HUES64 (cell line): ENCODE data around the gene LRRC74A.
"Not testable (repeated sequence)": the region's sequence is repeated elsewhere in the genome, so short reads cannot be mapped to it uniquely, and the experiment has no call there.

Experiments
- H3K27ac ChIP-seq: 2 replicates; pipeline ENCODE4 v1.7.0; 2013; ENCODE audit warnings: low read depth, low read length, inconsistent platforms
- H3K27me3 ChIP-seq: 2 replicates; pipeline ENCODE4 v1.6.1; 2013; ENCODE audit warnings: mild to moderate bottlenecking, low read length; ENCODE audit not compliant: insufficient read depth
- H3K36me3 ChIP-seq: 2 replicates; pipeline ENCODE4 v1.6.1; 2013; ENCODE audit warnings: mild to moderate bottlenecking, low read length; ENCODE audit not compliant: insufficient read depth
- H3K4me1 ChIP-seq: 2 replicates; pipeline ENCODE4 v1.6.1; 2013; ENCODE audit warnings: mild to moderate bottlenecking, low read length, moderate library complexity; ENCODE audit not compliant: insufficient read depth
- H3K4me3 ChIP-seq: 2 replicates; pipeline ENCODE4 v1.5.1; 2013; ENCODE audit warnings: mild to moderate bottlenecking, low read length, moderate library complexity
- H3K9ac ChIP-seq: 2 replicates; pipeline ENCODE4 v1.6.1; 2013; ENCODE audit warnings: mild to moderate bottlenecking, low read depth, low read length
- H3K9me3 ChIP-seq: 2 replicates; pipeline ENCODE4 v1.6.1; 2013; ENCODE audit warnings: low read depth, low read length; ENCODE audit not compliant: insufficient read depth
- WGBS: fragments of 150-250, 120-280 bp; methylation state at CpG from one replicate; pipeline ENCODE4 v1.1.7; 2013; ENCODE audit warnings: missing lambda C conversion rate; 5-methylcytosine and 5-hydroxymethylcytosine counted together

Gene LRRC74A

GRCh38 chr14:76876076-76876475, 49.9 kb downstream of the LRRC74A start:
- WGBS = 65% methylated on average over 3 of the region's 3 CpGs
- no peak overlapping the region for H3K27ac ChIP-seq
- no peaks in the 10 kb centered on the region for H3K36me3 ChIP-seq

GRCh38 chr14:76877871-76878270, 51.7 kb downstream of the LRRC74A start:
- peaks cover 4% of the 10 kb centered on the region; the same call in 1 of the 2 replicates for H3K9me3 ChIP-seq
- no peak overlapping the region for H3K4me3 ChIP-seq
- H3K9ac ChIP-seq = no peak overlapping the region
- no peaks in the 10 kb centered on the region for H3K36me3 ChIP-seq
- no peaks in the 10 kb centered on the region for H3K27me3 ChIP-seq
- no peak overlapping the region for H3K27ac ChIP-seq
- 95% methylated on average over 5 of the region's 5 CpGs for WGBS
- no peaks in the 10 kb centered on the region for H3K4me1 ChIP-seq

More at GRCh38 chr14:76876076-76876475, 49.9 kb downstream of the LRRC74A start:
- Histone ChIP-seq H3K4me1 (no peaks in the 10 kb centered on the region), H3K9ac (no peak overlapping the region), H3K9me3 (peaks cover 4% of the 10 kb centered on the region; the same call in 1 of the 2 replicates), H3K27me3 (no peaks in the 10 kb centered on the region), H3K4me3 (no peak overlapping the region)

- no peaks in the 10 kb centered on the region for H3K36me3 ChIP-seq
- H3K4me3 ChIP-seq = no peak overlapping the region
- no peaks in the 10 kb centered on the region for H3K27me3 ChIP-seq
- no peak overlapping the region for H3K9ac ChIP-seq
- peaks cover under 1% of the 10 kb centered on the region; the same call in 1 of the 2 replicates for H3K9me3 ChIP-seq
- H3K4me1 ChIP-seq = peaks cover 4% of the 10 kb centered on the region; the same call in 1 of the 2 replicates
- 84% methylated on average over 4 of the region's 4 CpGs for WGBS
- H3K27ac ChIP-seq = no peak overlapping the region
Observed at GRCh38 chr14:76880449-76880848, 54.2 kb downstream of the LRRC74A start.

GRCh38 chr14:76881348-76881747, 55.1 kb downstream of the LRRC74A start:
- H3K27me3 ChIP-seq = no peaks in the 10 kb centered on the region
- H3K27ac ChIP-seq = no peak overlapping the region
- 91% methylated on average over 6 of the region's 6 CpGs for WGBS
- no peaks in the 10 kb centered on the region for H3K9me3 ChIP-seq
- H3K9ac ChIP-seq = no peak overlapping the region
- peaks cover 9% of the 10 kb centered on the region; the same call in 1 of the 2 replicates for H3K4me1 ChIP-seq
- H3K36me3 ChIP-seq = no peaks in the 10 kb centered on the region
- H3K4me3 ChIP-seq = no peak overlapping the region

- Histone ChIP-seq H3K4me1 (peaks cover 9% of the 10 kb centered on the region; the same call in 1 of the 2 replicates), H3K9me3 (no peaks in the 10 kb centered on the region), H3K27me3 (no peaks in the 10 kb centered on the region), H3K27ac (no peak overlapping the region), H3K4me3 (no peak overlapping the region), H3K36me3 (no peaks in the 10 kb centered on the region), H3K9ac (no peak overlapping the region)
- WGBS = 95% methylated on average over 5 of the region's 5 CpGs
Observed at GRCh38 chr14:76882651-76883050, 56.4 kb downstream of the LRRC74A start.

GRCh38 chr14:76883447-76883846, 57.2 kb downstream of the LRRC74A start:
- Histone ChIP-seq H3K27me3 (no peaks in the 10 kb centered on the region), H3K4me3 (no peak overlapping the region), H3K27ac (no peak overlapping the region), H3K9me3 (no peaks in the 10 kb centered on the region), H3K36me3 (no peaks in the 10 kb centered on the region), H3K9ac (no peak overlapping the region), H3K4me1 (peaks cover 9% of the 10 kb centered on the region; the same call in 1 of the 2 replicates)
- WGBS = 90% methylated on average over 5 of the region's 6 CpGs

GRCh38 chr14:76884394-76884793, 58.2 kb downstream of the LRRC74A start:
- Histone ChIP-seq H3K4me1 (peaks cover 9% of the 10 kb centered on the region; the same call in 1 of the 2 replicates), H3K36me3 (no peaks in the 10 kb centered on the region), H3K9me3 (no peaks in the 10 kb centered on the region), H3K27ac (no peak overlapping the region), H3K4me3 (no peak overlapping the region), H3K27me3 (no peaks in the 10 kb centered on the region), H3K9ac (no peak overlapping the region)
- WGBS = 88% methylated on average over 6 of the region's 6 CpGs

GRCh38 chr14:76884853-76885276, 58.7 kb downstream of the LRRC74A start:
- no peaks in the 10 kb centered on the region for H3K27me3 ChIP-seq
- no peak overlapping the region for H3K9ac ChIP-seq
- no peaks in the 10 kb centered on the region for H3K36me3 ChIP-seq
- 66% methylated on average over 14 of the region's 14 CpGs for WGBS
- H3K27ac ChIP-seq = no peak overlapping the region
- H3K4me3 ChIP-seq = no peak overlapping the region
- no peaks in the 10 kb centered on the region for H3K9me3 ChIP-seq
- H3K4me1 ChIP-seq = peaks cover 9% of the 10 kb centered on the region; the same call in 1 of the 2 replicates

GRCh38 chr14:76887191-76887590, 61.0 kb downstream of the LRRC74A start:
- no peak overlapping the region for H3K9ac ChIP-seq

GRCh38 chr14:76891391-76891790, 65.2 kb downstream of the LRRC74A start:
- Histone ChIP-seq H3K9me3 (no peaks in the 10 kb centered on the region), H3K9ac (no peak overlapping the region), H3K4me3 (no peak overlapping the region), H3K27ac (no peak overlapping the region), H3K27me3 (no peaks in the 10 kb centered on the region), H3K36me3 (no peaks in the 10 kb centered on the region), H3K4me1 (no peaks in the 10 kb centered on the region)
- 85% methylated on average over 1 of the region's 1 CpG for WGBS

More at GRCh38 chr14:76887191-76887590, 61.0 kb downstream of the LRRC74A start:
- 92% methylated on average over 6 of the region's 6 CpGs for WGBS
- no peaks in the 10 kb centered on the region for H3K27me3 ChIP-seq
- no peak overlapping the region for H3K4me3 ChIP-seq
- H3K4me1 ChIP-seq = peaks cover 9% of the 10 kb centered on the region; the same call in 1 of the 2 replicates
- no peaks in the 10 kb centered on the region for H3K9me3 ChIP-seq
- no peaks in the 10 kb centered on the region for H3K36me3 ChIP-seq
- H3K27ac ChIP-seq = no peak overlapping the region

GRCh38 chr14:76894308-76894707, 68.1 kb downstream of the LRRC74A start:
- Histone ChIP-seq H3K36me3 (no peaks in the 10 kb centered on the region), H3K4me3 (no peak overlapping the region), H3K27me3 (no peaks in the 10 kb centered on the region), H3K9me3 (peaks cover 5% of the 10 kb centered on the region; the same call in 1 of the 2 replicates), H3K9ac (no peak overlapping the region), H3K4me1 (no peaks in the 10 kb centered on the region), H3K27ac (no peak overlapping the region)
- 97% methylated on average over 5 of the region's 5 CpGs for WGBS

GRCh38 chr14:76898006-76898405, 71.8 kb downstream of the LRRC74A start:
- H3K9me3 ChIP-seq, H3K9ac ChIP-seq, H3K36me3 ChIP-seq, H3K27ac ChIP-seq, H3K27me3 ChIP-seq, H3K4me1 ChIP-seq, H3K4me3 ChIP-seq: not testable (repeated sequence)
- WGBS = 95% methylated on average over 37 of the region's 37 CpGs
